ENCODE results near the gene KDM2A.

The KDM2A gene

GRCh38 chr11:67279589-67280340 is 160.7 kb downstream of the KDM2A start:
- DNase-seq (ENCODE audit: low spot score): no peak
- peaks cover 6 to 11% of the 10 kb centered on the region in 2 donors for H3K4me1 ChIP-seq (ENCODE audit: control insufficient read depth in 2 of 2, insufficient read depth in 1 of 2, low read depth in 1 of 2, low read length in 2 of 2)
- H3K18ac ChIP-seq (ENCODE audit: low read length): no peak overlapping the region
- H4K91ac ChIP-seq (ENCODE audit: low read depth, low read length, poor library complexity): no peak overlapping the region
- H3K23ac ChIP-seq (ENCODE audit: low read depth, low read length, poor library complexity): peak overlapping the region; percentile 55
- no peaks in the 10 kb centered on the region for H3K9me3 ChIP-seq (replicated peaks in 1 of 2; ENCODE audit: control insufficient read depth in 2 of 2, insufficient read depth in 1 of 2, low read depth in 1 of 2, low read length in 2 of 2)
- no CpG with 5 or more reads among the region's 17 CpGs for WGBS, 2 donors (ENCODE audit: extremely low coverage in 2 of 2, insufficient read length in 2 of 2, insufficient replicate concordance in 1 of 2)
- no peaks in the 10 kb centered on the region for H3K27me3 ChIP-seq (ENCODE audit: control insufficient read depth in 3 of 3, insufficient read depth in 3 of 3, low read depth in 1 of 3, low read length in 3 of 3)
- no peak overlapping the region for H2AFZ ChIP-seq (ENCODE audit: low read length)
- no peak overlapping the region for H3K14ac ChIP-seq (ENCODE audit: low read length)
- H2BK12ac ChIP-seq (ENCODE audit: low read length): no peak overlapping the region
- no peak overlapping the region for H3K4me3 ChIP-seq (ENCODE audit: low read length in 2 of 2)
- peaks cover 18% of the 10 kb centered on the region for H3K79me1 ChIP-seq (ENCODE audit: low read depth, low read length)
- no peak overlapping the region for H3K27ac ChIP-seq (replicated peaks; ENCODE audit: low read length)
- no peak overlapping the region for H2BK15ac ChIP-seq (ENCODE audit: low read length)
- no peak overlapping the region for H3K4ac ChIP-seq (ENCODE audit: low read length)
- peaks cover 46 to 70% of the 10 kb centered on the region in 2 donors for H3K36me3 ChIP-seq (replicated peaks in 1 of 2; ENCODE audit: control insufficient read depth in 2 of 2, insufficient read depth in 2 of 2, low read length in 2 of 2)
- H2BK5ac ChIP-seq (ENCODE audit: low read length): no peak overlapping the region
- peak overlapping the region; percentile 70 for H2AK5ac ChIP-seq (ENCODE audit: low read depth, low read length)
- H2BK120ac ChIP-seq (ENCODE audit: low read depth, low read length): no peak overlapping the region
- H3K4me2 ChIP-seq (ENCODE audit: insufficient read depth, low read length, poor library complexity, severe bottlenecking): no peak overlapping the region
- H3K9ac ChIP-seq (ENCODE audit: low read depth, low read length, poor library complexity): no peak overlapping the region
- no peak overlapping the region for H4K8ac ChIP-seq (ENCODE audit: low read depth, low read length)

DNA sequence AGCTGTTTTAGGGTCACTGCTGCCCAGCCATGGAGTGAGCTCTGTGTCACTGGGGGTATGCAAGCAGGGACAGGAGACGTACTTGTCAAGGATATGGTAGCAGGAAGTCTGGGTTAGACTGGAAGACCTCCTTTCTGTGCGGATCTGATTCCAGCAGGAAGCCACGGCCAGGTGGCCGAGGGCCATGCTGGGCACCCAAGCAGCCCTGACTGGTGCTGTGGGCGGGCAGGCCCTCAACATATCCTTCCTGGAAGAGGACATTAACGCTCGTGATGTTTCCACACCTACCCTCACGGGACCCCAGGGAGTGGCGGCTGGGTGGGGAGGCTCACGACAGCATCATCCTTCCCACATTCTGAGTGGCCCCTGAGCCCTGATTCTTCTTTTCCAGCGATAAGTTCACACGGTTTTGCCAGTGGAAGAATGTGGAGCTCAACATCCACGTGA is 161.3 kb downstream of the KDM2A start:
- no peak overlapping the region for H2AFZ ChIP-seq (ENCODE audit: low read length)
- H2BK5ac ChIP-seq (ENCODE audit: low read length): no peak overlapping the region
- H3K9ac ChIP-seq (ENCODE audit: low read depth, low read length, poor library complexity): no peak overlapping the region
- H3K27me3 ChIP-seq (ENCODE audit: control insufficient read depth in 3 of 3, insufficient read depth in 3 of 3, low read depth in 1 of 3, low read length in 3 of 3): no peaks in the 10 kb centered on the region
- H3K79me1 ChIP-seq (ENCODE audit: low read depth, low read length): peaks cover 18% of the 10 kb centered on the region
- no peak overlapping the region for H3K4ac ChIP-seq (ENCODE audit: low read length)
- H3K4me2 ChIP-seq (ENCODE audit: insufficient read depth, low read length, poor library complexity, severe bottlenecking): no peak overlapping the region
- no peak overlapping the region for H2AK5ac ChIP-seq (ENCODE audit: low read depth, low read length)
- WGBS, 2 donors (ENCODE audit: extremely low coverage in 2 of 2, insufficient read length in 2 of 2, insufficient replicate concordance in 1 of 2): no CpG with 5 or more reads among the region's 13 CpGs
- H2BK15ac ChIP-seq (ENCODE audit: low read length): no peak overlapping the region
- peak overlapping the region in 1 of 2 donors; percentile 29 for H3K4me3 ChIP-seq (ENCODE audit: low read length in 2 of 2)
- H3K14ac ChIP-seq (ENCODE audit: low read length): peak overlapping the region; percentile 21
- H4K8ac ChIP-seq (ENCODE audit: low read depth, low read length): no peak overlapping the region
- H3K18ac ChIP-seq (ENCODE audit: low read length): no peak overlapping the region
- DNase-seq (ENCODE audit: low spot score): no peak
- no peak overlapping the region for H2BK120ac ChIP-seq (ENCODE audit: low read depth, low read length)
- H3K4me1 ChIP-seq (ENCODE audit: control insufficient read depth in 2 of 2, insufficient read depth in 1 of 2, low read depth in 1 of 2, low read length in 2 of 2): peaks cover 4 to 11% of the 10 kb centered on the region in 2 donors
- H3K9me3 ChIP-seq (replicated peaks in 1 of 2; ENCODE audit: control insufficient read depth in 2 of 2, insufficient read depth in 1 of 2, low read depth in 1 of 2, low read length in 2 of 2): no peaks in the 10 kb centered on the region
- no peak overlapping the region for H4K91ac ChIP-seq (ENCODE audit: low read depth, low read length, poor library complexity)
- peaks cover 50 to 72% of the 10 kb centered on the region in 2 donors for H3K36me3 ChIP-seq (replicated peaks in 1 of 2; ENCODE audit: control insufficient read depth in 2 of 2, insufficient read depth in 2 of 2, low read length in 2 of 2)
- H3K27ac ChIP-seq (replicated peaks; ENCODE audit: low read length): no peak overlapping the region
- H2BK12ac ChIP-seq (ENCODE audit: low read length): no peak overlapping the region
- H3K23ac ChIP-seq (ENCODE audit: low read depth, low read length, poor library complexity): peak overlapping the region; percentile 17

GRCh38 chr11:67280788-67281551 is 161.9 kb downstream of the KDM2A start:
- WGBS, 2 donors (ENCODE audit: extremely low coverage in 2 of 2, insufficient read length in 2 of 2, insufficient replicate concordance in 1 of 2): no CpG with 5 or more reads among the region's 31 CpGs
- H3K9ac ChIP-seq (ENCODE audit: low read depth, low read length, poor library complexity): no peak overlapping the region

DNA sequence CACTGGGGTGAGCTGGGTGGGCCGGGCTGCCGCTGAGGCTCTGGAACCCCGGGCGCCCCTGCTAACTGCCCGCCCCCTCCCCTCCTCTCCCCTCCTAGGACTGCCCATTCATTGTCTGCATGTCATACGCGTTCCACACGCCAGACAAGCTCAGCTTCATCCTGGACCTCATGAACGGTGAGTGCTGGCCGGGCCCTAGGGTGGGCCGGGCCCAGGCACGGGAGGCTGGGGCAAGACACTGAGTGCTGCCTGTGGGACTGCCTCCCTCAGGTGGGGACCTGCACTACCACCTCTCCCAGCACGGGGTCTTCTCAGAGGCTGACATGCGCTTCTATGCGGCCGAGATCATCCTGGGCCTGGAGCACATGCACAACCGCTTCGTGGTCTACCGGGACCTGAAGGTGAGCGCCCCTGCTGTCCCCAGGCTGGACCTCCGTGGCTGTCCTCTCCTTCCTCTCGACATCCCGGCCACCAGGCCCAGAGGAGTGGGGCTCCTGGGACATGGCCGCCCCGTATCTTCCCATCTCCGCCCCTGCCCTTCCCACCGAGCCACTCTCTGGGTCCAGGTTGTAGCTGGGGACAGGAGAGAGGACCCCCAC is 162.6 kb downstream of the KDM2A start:
- no peak overlapping the region for H4K91ac ChIP-seq (ENCODE audit: low read depth, low read length, poor library complexity)
- H3K79me1 ChIP-seq (ENCODE audit: low read depth, low read length): peaks cover 14% of the 10 kb centered on the region
- H3K14ac ChIP-seq (ENCODE audit: low read length): no peak overlapping the region
- H3K4ac ChIP-seq (ENCODE audit: low read length): no peak overlapping the region
- H4K8ac ChIP-seq (ENCODE audit: low read depth, low read length): no peak overlapping the region
- no peak overlapping the region for H2AK5ac ChIP-seq (ENCODE audit: low read depth, low read length)
- no peak overlapping the region for H2BK120ac ChIP-seq (ENCODE audit: low read depth, low read length)
- no peak overlapping the region for H2BK12ac ChIP-seq (ENCODE audit: low read length)
- peak overlapping the region; percentile 30 for H3K9ac ChIP-seq (ENCODE audit: low read depth, low read length, poor library complexity)
- H3K23ac ChIP-seq (ENCODE audit: low read depth, low read length, poor library complexity): peak overlapping the region; percentile 55
- H3K27me3 ChIP-seq (ENCODE audit: control insufficient read depth in 3 of 3, insufficient read depth in 3 of 3, low read depth in 1 of 3, low read length in 3 of 3): no peaks in the 10 kb centered on the region
- no peak overlapping the region for H2BK5ac ChIP-seq (ENCODE audit: low read length)
- no peak overlapping the region for H3K4me2 ChIP-seq (ENCODE audit: insufficient read depth, low read length, poor library complexity, severe bottlenecking)
- peaks cover 4 to 10% of the 10 kb centered on the region in 2 donors for H3K4me1 ChIP-seq (ENCODE audit: control insufficient read depth in 2 of 2, insufficient read depth in 1 of 2, low read depth in 1 of 2, low read length in 2 of 2)
- H3K27ac ChIP-seq (replicated peaks; ENCODE audit: low read length): no peak overlapping the region
- H3K36me3 ChIP-seq (replicated peaks in 1 of 2; ENCODE audit: control insufficient read depth in 2 of 2, insufficient read depth in 2 of 2, low read length in 2 of 2): peaks cover 57 to 81% of the 10 kb centered on the region in 2 donors
- H3K18ac ChIP-seq (ENCODE audit: low read length): no peak overlapping the region
- no peak overlapping the region for H2AFZ ChIP-seq (ENCODE audit: low read length)
- DNase-seq (ENCODE audit: low spot score): no peak
- H2BK15ac ChIP-seq (ENCODE audit: low read length): no peak overlapping the region
- WGBS, 2 donors (ENCODE audit: extremely low coverage in 2 of 2, insufficient read length in 2 of 2, insufficient replicate concordance in 1 of 2): no CpG with 5 or more reads among the region's 27 CpGs
- no peaks in the 10 kb centered on the region for H3K9me3 ChIP-seq (replicated peaks in 1 of 2; ENCODE audit: control insufficient read depth in 2 of 2, insufficient read depth in 1 of 2, low read depth in 1 of 2, low read length in 2 of 2)
- H3K4me3 ChIP-seq (ENCODE audit: low read length in 2 of 2): no peak overlapping the region

More at GRCh38 chr11:67280788-67281551, 161.9 kb downstream of the KDM2A start:
- H3K18ac ChIP-seq (ENCODE audit: low read length): no peak overlapping the region
- H2BK5ac ChIP-seq (ENCODE audit: low read length): no peak overlapping the region
- H4K8ac ChIP-seq (ENCODE audit: low read depth, low read length): no peak overlapping the region
- no peak overlapping the region for H2AK5ac ChIP-seq (ENCODE audit: low read depth, low read length)
- no peaks in the 10 kb centered on the region for H3K27me3 ChIP-seq (ENCODE audit: control insufficient read depth in 3 of 3, insufficient read depth in 3 of 3, low read depth in 1 of 3, low read length in 3 of 3)
- H3K23ac ChIP-seq (ENCODE audit: low read depth, low read length, poor library complexity): peak overlapping the region; percentile 17
- peak overlapping the region in 1 of 2 donors; percentile 29 for H3K4me3 ChIP-seq (ENCODE audit: low read length in 2 of 2)
- peaks cover 15% of the 10 kb centered on the region for H3K79me1 ChIP-seq (ENCODE audit: low read depth, low read length)
- H2BK120ac ChIP-seq (ENCODE audit: low read depth, low read length): no peak overlapping the region
- no peak overlapping the region for H3K4me2 ChIP-seq (ENCODE audit: insufficient read depth, low read length, poor library complexity, severe bottlenecking)
- no peak overlapping the region for H3K4ac ChIP-seq (ENCODE audit: low read length)
- H2BK15ac ChIP-seq (ENCODE audit: low read length): no peak overlapping the region
- H3K4me1 ChIP-seq (ENCODE audit: control insufficient read depth in 2 of 2, insufficient read depth in 1 of 2, low read depth in 1 of 2, low read length in 2 of 2): peaks cover 4 to 11% of the 10 kb centered on the region in 2 donors
- peaks cover 55 to 74% of the 10 kb centered on the region in 2 donors for H3K36me3 ChIP-seq (replicated peaks in 1 of 2; ENCODE audit: control insufficient read depth in 2 of 2, insufficient read depth in 2 of 2, low read length in 2 of 2)
- H2BK12ac ChIP-seq (ENCODE audit: low read length): no peak overlapping the region
- H2AFZ ChIP-seq (ENCODE audit: low read length): no peak overlapping the region
- H3K14ac ChIP-seq (ENCODE audit: low read length): no peak overlapping the region
- DNase-seq (ENCODE audit: low spot score): no peak
- H4K91ac ChIP-seq (ENCODE audit: low read depth, low read length, poor library complexity): no peak overlapping the region
- no peaks in the 10 kb centered on the region for H3K9me3 ChIP-seq (replicated peaks in 1 of 2; ENCODE audit: control insufficient read depth in 2 of 2, insufficient read depth in 1 of 2, low read depth in 1 of 2, low read length in 2 of 2)
- H3K27ac ChIP-seq (replicated peaks; ENCODE audit: low read length): no peak overlapping the region
